Measurements from ENCODE around the gene MAPK7.

GRCh38 chr17:19357351-19357750, 20.9 kb upstream of the MAPK7 start:
- TF ChIP-seq POLR2A (IDR thresholded peaks at IDR 0.05) (no peak), CTCF (IDR thresholded peaks at IDR 0.05) (no peak), POLR2AphosphoS5 (IDR thresholded peaks at IDR 0.05) (no peak)

Measured in prostate gland (tissue), 2 donors.